Measurements from ENCODE around the gene GIGYF2.
"Not testable (repeated sequence)": the region's sequence is repeated elsewhere in the genome, so short reads cannot be mapped to it uniquely, and the experiment has no call there.

GIGYF2 gene

GRCh38 chr2:232897598-232898408 is 200.7 kb downstream of the GIGYF2 start:
- no peak for TF ChIP-seq CTCF (conservative IDR thresholded peaks at IDR 0.05)
- TF ChIP-seq ZFX (IDR thresholded peaks at IDR 0.05), result no peak
- H3K27ac ChIP-seq, result no peak overlapping the region

GRCh38 chr2:232898592-232899543 is 201.7 kb downstream of the GIGYF2 start:
- H3K27ac ChIP-seq, result no peak overlapping the region
- TF ChIP-seq CTCF (conservative IDR thresholded peaks at IDR 0.05) (no peak), ZFX (IDR thresholded peaks at IDR 0.05) (no peak)

DNA sequence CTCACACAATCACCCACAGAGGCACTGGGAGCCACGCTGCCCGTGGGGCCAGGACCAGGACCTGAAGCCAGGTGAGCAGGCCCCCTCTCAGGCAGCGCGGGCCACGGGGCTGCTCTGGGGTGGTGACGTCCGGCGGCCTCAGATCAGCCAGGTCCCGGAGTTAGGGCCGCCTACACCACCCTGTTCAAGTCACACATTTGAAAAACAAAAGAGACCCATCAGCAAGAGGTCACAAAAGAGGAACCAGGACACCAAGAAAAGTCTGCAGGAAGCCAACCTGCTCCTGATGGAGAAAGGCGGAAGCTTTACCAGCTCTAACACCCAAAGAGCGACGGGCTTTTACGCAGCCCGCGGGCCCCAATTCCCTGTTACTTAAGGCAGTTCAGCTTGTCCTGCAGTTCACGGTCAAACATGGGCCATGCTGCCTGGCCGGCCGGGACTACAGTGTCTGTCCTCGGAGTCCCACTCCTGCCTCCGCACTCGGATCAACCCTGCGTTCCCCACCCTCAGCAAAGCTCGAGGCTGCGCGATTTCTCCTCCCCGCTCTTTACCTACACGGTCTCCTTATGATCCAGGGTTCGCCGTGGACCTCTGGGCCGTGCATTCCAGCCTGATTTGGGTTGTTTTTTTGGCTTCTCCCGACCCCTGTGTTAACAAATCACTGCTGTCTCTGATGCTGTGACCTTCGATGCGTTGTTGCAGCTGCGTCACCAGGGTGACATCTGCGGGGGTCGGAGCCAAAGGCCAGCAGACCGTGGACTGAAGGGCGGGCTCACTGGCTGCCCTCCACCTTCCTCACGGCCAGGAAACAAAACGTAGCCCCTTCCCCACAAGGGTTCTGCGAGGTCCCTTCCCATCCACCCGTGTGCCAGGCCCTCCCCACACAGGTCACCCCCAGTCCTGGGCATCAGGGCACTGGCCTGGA is 203.9 kb downstream of the GIGYF2 start:
- TF ChIP-seq ZFX (IDR thresholded peaks at IDR 0.05) (no peak), CTCF (conservative IDR thresholded peaks at IDR 0.05) (no peak)
- no peak overlapping the region for H3K27ac ChIP-seq

DNA sequence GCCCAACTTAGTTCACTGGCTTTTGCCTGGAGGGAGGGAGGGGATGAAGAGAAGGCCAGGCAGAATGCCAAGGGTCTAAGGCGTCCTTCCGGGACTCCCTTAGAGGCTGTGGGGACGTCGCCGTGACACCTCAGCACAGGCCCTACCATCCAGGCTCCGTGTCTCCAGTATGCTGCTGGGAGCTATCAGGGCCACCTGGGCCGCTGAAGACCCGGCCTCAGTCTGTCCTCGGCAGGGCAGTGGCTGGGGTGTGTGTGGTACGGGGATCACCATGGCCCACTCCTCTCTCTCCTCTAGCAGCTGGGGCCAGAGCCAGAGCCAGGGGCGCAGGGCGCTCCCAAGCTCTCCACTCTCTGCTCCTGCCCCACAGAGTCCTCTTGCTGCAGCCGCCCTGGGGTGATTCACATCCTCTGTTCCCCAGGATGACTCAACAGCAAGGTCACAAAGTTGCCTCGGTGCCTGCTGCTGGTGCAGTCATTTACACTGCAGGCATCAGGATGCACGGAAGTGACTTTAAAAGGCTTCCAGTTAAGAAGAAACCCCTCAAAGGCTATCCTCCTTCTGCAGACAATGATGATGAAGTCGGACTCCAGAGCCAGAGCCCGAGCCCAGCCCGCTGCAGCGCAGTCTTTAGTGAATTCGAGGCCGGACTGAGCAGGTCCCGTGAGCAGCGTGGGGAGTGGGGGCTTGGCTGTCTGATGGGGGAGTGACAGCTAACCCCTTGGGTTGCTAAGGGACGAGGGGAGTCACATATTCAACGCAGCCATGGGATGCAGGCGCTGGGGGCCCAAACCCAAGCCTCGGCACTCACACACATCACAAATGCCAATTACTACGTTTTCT is 204.8 kb downstream of the GIGYF2 start:
- no peak overlapping the region for H3K27ac ChIP-seq
- TF ChIP-seq CTCF (conservative IDR thresholded peaks at IDR 0.05) (no peak), ZFX (IDR thresholded peaks at IDR 0.05) (no peak)

GRCh38 chr2:232903989-232904388 is 206.9 kb downstream of the GIGYF2 start:
- no peak overlapping the region for H3K27ac ChIP-seq
- TF ChIP-seq ZFX (IDR thresholded peaks at IDR 0.05) (no peak), CTCF (conservative IDR thresholded peaks at IDR 0.05) (no peak)

DNA sequence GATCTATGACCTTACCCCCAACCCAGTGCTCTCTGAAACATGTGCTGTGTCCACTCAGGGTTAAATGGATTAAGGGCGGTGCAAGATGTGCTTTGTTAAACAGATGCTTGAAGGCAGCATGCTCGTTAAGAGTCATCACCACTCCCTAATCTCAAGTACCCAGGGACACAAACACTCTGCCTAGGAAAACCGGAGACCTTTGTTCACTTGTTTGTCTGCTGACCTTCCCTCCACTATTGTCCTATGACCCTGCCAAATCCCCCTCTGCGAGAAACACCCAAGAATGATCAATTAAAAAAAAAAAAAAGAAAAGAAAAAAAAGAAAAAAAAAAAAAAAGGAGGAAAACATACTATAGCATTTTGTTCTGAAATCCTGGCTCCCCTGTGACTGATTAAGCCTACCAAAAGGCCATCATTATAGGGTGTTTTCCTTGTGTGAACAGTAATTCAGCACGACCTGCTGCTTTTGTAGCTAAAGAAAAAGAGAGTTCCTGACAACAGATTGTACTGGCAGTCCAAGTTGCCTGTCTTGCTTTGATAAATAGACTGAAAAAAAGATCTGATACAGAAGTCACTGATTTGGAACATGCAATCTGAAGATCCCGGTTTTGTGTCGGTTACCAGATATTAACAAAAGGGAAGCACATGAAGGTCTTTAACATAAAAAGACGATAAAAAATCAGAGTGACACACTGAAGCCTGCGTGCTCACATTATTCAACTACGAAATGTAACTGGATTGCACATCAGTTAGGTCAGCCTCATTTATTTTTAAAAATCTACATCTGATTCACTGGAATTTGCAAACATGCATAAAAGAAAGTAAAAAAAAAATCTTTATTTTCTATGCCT is 210.0 kb downstream of the GIGYF2 start:
- not testable (repeated sequence) for H3K27ac ChIP-seq

- not testable (repeated sequence) for H3K27ac ChIP-seq
Observed at GRCh38 chr2:232907718-232908085, 210.6 kb downstream of the GIGYF2 start.
